IMR-90 (cell line): Measurements from ENCODE around the gene KCNJ6.

ENCODE experiments used
- BHLHE40 ChIP-seq: fragments of 150-350 bp; IDR thresholded peaks from 2 replicates; pipeline ENCODE4 v1.6.1; 2016; ENCODE audit warnings: mild to moderate bottlenecking, low read depth, low read length
- MAFK ChIP-seq: IDR thresholded peaks from 2 replicates; pipeline ENCODE4 v1.6.1; 2012; ENCODE audit warnings: low read depth, low read length, improper control_type of control experiment
- MXI1 ChIP-seq: IDR thresholded peaks from 2 replicates; pipeline ENCODE4 v1.6.1; 2012; ENCODE audit warnings: low read depth, mild to moderate bottlenecking, low read length, moderate library complexity, borderline replicate concordance
- NFE2L2 ChIP-seq: fragments of 150-350 bp; IDR thresholded peaks from 2 replicates; pipeline ENCODE4 v1.6.1; 2016; ENCODE audit warnings: low read depth, mild to moderate bottlenecking, low read length
- POLR2A ChIP-seq: IDR thresholded peaks from 2 replicates; pipeline ENCODE4 v1.6.1; 2012; ENCODE audit warnings: mild to moderate bottlenecking, low read depth, low read length
- RAD21 ChIP-seq: IDR thresholded peaks from 2 replicates; pipeline ENCODE4 v1.6.1; 2012; ENCODE audit warnings: low read length, improper control_type of control experiment
- RCOR1 ChIP-seq: IDR thresholded peaks from 2 replicates; pipeline ENCODE4 v1.6.1; 2012; ENCODE audit warnings: mild to moderate bottlenecking, low read length, improper control_type of control experiment; ENCODE audit not compliant: insufficient replicate concordance
- RFX5 ChIP-seq: IDR thresholded peaks from 2 replicates; pipeline ENCODE4 v1.8.0; 2012; ENCODE audit warnings: low read depth, mild to moderate bottlenecking, low read length, moderate library complexity
- TF ChIP-seq, protein P1 (sequence below): conservative IDR thresholded peaks from 2 replicates; pipeline ENCODE4 v1.5.1; 2012; ENCODE audit warnings: mild to moderate bottlenecking, low read depth, low read length, improper control_type of control experiment
- TF ChIP-seq, protein P2 (sequence below): fragments of 150-350 bp; IDR thresholded peaks from 2 replicates; pipeline ENCODE4 v1.6.1; 2017; ENCODE audit warnings: mild to moderate bottlenecking, antibody characterized with exemption, low read length, low read depth
- TF ChIP-seq, protein P3 (sequence below): fragments of 150-350 bp; IDR thresholded peaks from 2 replicates; pipeline ENCODE4 v1.6.1; 2016; ENCODE audit warnings: low read depth, mild to moderate bottlenecking, low read length, moderate library complexity, borderline replicate concordance

DNA sequence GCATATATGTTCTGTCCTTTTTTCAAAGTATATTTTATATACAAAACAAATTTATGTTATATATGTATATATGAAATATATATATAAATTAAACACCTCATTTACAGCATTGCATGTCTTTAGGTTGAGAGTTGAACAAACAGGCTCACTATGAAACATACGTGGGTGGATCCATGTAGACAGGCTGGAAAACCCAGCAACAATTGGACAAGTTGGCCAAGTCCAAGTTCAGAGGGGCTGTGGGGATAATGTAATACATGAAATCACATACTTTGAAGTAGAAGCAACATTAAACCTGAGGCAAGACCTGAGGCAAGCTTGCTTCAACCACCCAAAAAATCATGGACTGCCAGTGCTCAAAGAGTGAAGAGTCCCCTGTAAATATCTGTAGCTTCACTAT, 39.7 kb downstream of the KCNJ6 start:
- TF ChIP-seq, protein P1, sequence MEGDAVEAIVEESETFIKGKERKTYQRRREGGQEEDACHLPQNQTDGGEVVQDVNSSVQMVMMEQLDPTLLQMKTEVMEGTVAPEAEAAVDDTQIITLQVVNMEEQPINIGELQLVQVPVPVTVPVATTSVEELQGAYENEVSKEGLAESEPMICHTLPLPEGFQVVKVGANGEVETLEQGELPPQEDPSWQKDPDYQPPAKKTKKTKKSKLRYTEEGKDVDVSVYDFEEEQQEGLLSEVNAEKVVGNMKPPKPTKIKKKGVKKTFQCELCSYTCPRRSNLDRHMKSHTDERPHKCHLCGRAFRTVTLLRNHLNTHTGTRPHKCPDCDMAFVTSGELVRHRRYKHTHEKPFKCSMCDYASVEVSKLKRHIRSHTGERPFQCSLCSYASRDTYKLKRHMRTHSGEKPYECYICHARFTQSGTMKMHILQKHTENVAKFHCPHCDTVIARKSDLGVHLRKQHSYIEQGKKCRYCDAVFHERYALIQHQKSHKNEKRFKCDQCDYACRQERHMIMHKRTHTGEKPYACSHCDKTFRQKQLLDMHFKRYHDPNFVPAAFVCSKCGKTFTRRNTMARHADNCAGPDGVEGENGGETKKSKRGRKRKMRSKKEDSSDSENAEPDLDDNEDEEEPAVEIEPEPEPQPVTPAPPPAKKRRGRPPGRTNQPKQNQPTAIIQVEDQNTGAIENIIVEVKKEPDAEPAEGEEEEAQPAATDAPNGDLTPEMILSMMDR, result no peak
- TF ChIP-seq RAD21 (no peak), POLR2A (no peak), BHLHE40 (no peak), RCOR1 (no peak), NFE2L2 (no peak), MAFK (no peak), RFX5 (no peak), MXI1 (no peak)
- TF ChIP-seq, protein P2, sequence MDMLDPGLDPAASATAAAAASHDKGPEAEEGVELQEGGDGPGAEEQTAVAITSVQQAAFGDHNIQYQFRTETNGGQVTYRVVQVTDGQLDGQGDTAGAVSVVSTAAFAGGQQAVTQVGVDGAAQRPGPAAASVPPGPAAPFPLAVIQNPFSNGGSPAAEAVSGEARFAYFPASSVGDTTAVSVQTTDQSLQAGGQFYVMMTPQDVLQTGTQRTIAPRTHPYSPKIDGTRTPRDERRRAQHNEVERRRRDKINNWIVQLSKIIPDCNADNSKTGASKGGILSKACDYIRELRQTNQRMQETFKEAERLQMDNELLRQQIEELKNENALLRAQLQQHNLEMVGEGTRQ, result no peak
- TF ChIP-seq, protein P3, sequence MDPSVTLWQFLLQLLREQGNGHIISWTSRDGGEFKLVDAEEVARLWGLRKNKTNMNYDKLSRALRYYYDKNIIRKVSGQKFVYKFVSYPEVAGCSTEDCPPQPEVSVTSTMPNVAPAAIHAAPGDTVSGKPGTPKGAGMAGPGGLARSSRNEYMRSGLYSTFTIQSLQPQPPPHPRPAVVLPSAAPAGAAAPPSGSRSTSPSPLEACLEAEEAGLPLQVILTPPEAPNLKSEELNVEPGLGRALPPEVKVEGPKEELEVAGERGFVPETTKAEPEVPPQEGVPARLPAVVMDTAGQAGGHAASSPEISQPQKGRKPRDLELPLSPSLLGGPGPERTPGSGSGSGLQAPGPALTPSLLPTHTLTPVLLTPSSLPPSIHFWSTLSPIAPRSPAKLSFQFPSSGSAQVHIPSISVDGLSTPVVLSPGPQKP, result no peak
